Kidney (tissue), 14 donors: Measurements from ENCODE around the gene RND1. TPM values are rescaled to one million over a fixed set of nuclear protein-coding genes. Genes with fewer than 3 reads are reported as not detected.
"Not testable (repeated sequence)": the region's sequence is repeated elsewhere in the genome, so short reads cannot be mapped to it uniquely, and the experiment has no call there.

Experiments
- DNase-seq, 5 donors: peaks; one replicate each; pipeline ENCODE4 v3.0.0-alpha.2; 2013 to 2020
- FAIRE-seq: peaks from 2 replicates; lab custom pipeline; 2012; peaks lifted over from hg19 to GRCh38; lab: Jason Lieb, UNC
- H3K27ac ChIP-seq, 2 donors: one replicate each; pipeline ENCODE4 v1.7.0; 2013; ENCODE audit warnings: low read depth in 2 of 2, low read length in 2 of 2, inconsistent platforms in 1 of 2
- H3K27me3 ChIP-seq: one replicate; pipeline ENCODE4 v1.7.1; 2013; ENCODE audit warnings: low read length, inconsistent platforms; ENCODE audit not compliant: control insufficient read depth, insufficient read depth
- H3K36me3 ChIP-seq, 3 donors: one replicate each; pipeline versions ENCODE4 v1.7.0 to v1.7.1; 2013; ENCODE audit warnings: low read length in 3 of 3, control low read depth in 1 of 3, inconsistent platforms in 1 of 3; ENCODE audit not compliant: insufficient read depth in 3 of 3, control insufficient read depth in 2 of 3
- H3K4me1 ChIP-seq, 3 donors: one replicate each; pipeline versions ENCODE4 v1.7.0 to v1.7.1; 2013; ENCODE audit warnings: low read length in 3 of 3, inconsistent platforms in 1 of 3, low read depth in 1 of 3; ENCODE audit not compliant: control insufficient read depth in 2 of 3, insufficient read depth in 2 of 3
- H3K4me3 ChIP-seq, 3 donors: one replicate each; pipeline versions ENCODE4 v1.7.0 to v1.8.1; 2013; ENCODE audit warnings: low read length in 3 of 3, control low read depth in 1 of 3, inconsistent platforms in 1 of 3
- H3K9ac ChIP-seq, 3 donors: one replicate each; pipeline versions ENCODE4 v1.7.0 to v1.7.1; 2013; ENCODE audit warnings: low read length in 3 of 3, control low read depth in 1 of 3, inconsistent platforms in 1 of 3
- H3K9me3 ChIP-seq, 3 donors: one replicate each; pipeline versions ENCODE4 v1.7.0 to v1.7.1; 2013; ENCODE audit warnings: low read length in 3 of 3, control low read depth in 1 of 3, inconsistent platforms in 1 of 3; ENCODE audit not compliant: control insufficient read depth in 2 of 3, insufficient read depth in 1 of 3
- intact Hi-C: fragments of 100-400 bp; cut with DNase I; formaldehyde crosslinking; loops from one replicate; pipeline ENCODE4 v1.11.1; 2022
- polyA plus RNA-seq: library from polyadenylated mRNA; stranded (reverse); fragments of 350-450 nt; fragmentation: Illumina TruSeq; extraction: RNeasy Lipid Tissue Mini Kit (QIAGEN cat#74804); gene quantifications from one replicate; pipeline ENCODE4 v1.2.3, GENCODE V29; 2014; ENCODE audit warnings: low read depth, low replicate concordance; ENCODE audit not compliant: insufficient read depth
- total RNA-seq: library from RNA; stranded (reverse); fragmentation: NEBNext Ultra II Directional; extraction: Animal tissue kit (Norgen Biotek cat#: 25700); gene quantifications from one replicate; pipeline ENCODE4 v1.2.1, GENCODE V29; 2021
- TF ChIP-seq, protein P1 (sequence below): IDR thresholded peaks from 3 replicates; pipeline ENCODE4 v1.5.1; 2012; ENCODE audit warnings: mild to moderate bottlenecking, moderate library complexity, borderline replicate concordance; ENCODE audit not compliant: insufficient read depth; ENCODE audit errors: extremely low read depth
- donor health status: control.
- donor health status: control.
- donor health status: control.
- donor health status: control.
- donor health status: control.
- donor health status: DM: yes; HTN: yes; CAD: no.
- donor health status: Normal renal cell carcinoma (clear cell type).

Gene RND1
- total and polyA plus RNA-seq, 2 donors from 2014 or later = 1.0 to 2.2 TPM

DNA sequence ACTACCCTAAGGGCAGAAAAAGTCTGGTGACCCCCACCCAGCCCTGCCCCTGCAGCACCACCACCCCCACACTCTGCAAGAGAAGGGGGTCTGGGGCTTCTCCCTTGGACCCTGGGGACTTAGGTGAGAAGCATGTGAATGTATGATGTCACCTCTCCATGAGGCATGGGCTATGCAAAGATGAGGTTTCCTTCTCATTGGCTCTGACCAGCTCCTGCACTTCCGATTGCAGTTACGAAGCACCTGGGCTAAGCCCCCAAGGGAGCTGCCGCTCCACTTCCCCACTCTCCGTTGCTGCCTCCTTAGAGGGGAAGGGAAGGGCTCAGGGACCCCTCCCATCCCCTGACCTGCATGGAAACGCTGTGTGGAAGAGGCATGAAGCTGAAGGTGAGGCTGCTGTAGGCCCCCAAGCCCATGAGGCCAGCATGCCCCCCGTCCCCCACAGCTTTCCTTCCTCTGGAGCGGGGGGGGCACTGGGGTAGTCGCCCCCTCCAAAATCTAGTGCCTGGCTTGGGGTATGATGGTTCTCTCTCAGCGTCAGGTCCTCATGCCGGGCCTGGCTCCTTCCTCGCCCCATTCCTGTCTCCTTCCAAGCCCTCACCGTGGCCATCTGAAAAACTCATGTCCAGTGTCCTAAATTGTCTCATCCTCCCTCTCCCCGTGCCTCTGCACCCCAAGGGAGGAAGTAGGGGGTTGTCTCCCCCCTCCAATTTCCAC lies 8.2 kb downstream of the RND1 start:
- TF ChIP-seq, protein P1, sequence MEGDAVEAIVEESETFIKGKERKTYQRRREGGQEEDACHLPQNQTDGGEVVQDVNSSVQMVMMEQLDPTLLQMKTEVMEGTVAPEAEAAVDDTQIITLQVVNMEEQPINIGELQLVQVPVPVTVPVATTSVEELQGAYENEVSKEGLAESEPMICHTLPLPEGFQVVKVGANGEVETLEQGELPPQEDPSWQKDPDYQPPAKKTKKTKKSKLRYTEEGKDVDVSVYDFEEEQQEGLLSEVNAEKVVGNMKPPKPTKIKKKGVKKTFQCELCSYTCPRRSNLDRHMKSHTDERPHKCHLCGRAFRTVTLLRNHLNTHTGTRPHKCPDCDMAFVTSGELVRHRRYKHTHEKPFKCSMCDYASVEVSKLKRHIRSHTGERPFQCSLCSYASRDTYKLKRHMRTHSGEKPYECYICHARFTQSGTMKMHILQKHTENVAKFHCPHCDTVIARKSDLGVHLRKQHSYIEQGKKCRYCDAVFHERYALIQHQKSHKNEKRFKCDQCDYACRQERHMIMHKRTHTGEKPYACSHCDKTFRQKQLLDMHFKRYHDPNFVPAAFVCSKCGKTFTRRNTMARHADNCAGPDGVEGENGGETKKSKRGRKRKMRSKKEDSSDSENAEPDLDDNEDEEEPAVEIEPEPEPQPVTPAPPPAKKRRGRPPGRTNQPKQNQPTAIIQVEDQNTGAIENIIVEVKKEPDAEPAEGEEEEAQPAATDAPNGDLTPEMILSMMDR = no peak
- Histone ChIP-seq H3K9me3 (no peaks in the 10 kb centered on the region), H3K9ac (no peak overlapping the region), H3K27me3 (no peaks in the 10 kb centered on the region), H3K36me3 (no peaks in the 10 kb centered on the region), H3K27ac (no peak overlapping the region), H3K4me3 (no peak overlapping the region), H3K4me1 (peaks cover 0 to 7% (median 5%) of the 10 kb centered on the region in 3 donors)
- DNase-seq (no peak), FAIRE-seq (no peak)
- intact Hi-C loops = no loop called here

DNA sequence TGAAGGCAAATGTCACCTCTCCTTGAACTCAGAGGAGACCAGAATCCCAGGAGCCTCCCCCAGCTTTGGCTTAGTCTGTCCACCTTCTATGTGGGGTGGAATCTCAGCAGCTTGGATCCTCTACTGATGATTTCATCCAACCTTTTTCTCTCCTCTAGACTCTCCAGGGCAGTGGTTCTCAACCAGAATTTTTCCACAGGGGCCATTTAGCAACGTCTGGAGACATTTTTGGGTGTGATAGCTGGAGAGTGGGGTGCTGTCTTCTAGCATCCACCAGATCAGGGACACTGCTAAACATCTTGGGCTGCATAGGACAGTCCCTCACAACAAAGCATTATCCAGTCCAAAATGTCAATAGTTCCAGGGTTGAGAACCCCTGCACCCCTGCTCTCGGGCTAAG lies 9.3 kb downstream of the RND1 start:
- H3K9ac ChIP-seq = no peak overlapping the region
- no peaks in the 10 kb centered on the region for H3K9me3 ChIP-seq
- no peak overlapping the region for H3K27ac ChIP-seq
- TF ChIP-seq, protein P1 = no peak
- no peaks in the 10 kb centered on the region for H3K27me3 ChIP-seq
- peaks cover 0 to 7% (median 6%) of the 10 kb centered on the region in 3 donors for H3K4me1 ChIP-seq
- no peak overlapping the region for H3K4me3 ChIP-seq
- DNase-seq (no peak), FAIRE-seq (no peak)
- H3K36me3 ChIP-seq = no peaks in the 10 kb centered on the region
- intact Hi-C loops = no loop called here

DNA sequence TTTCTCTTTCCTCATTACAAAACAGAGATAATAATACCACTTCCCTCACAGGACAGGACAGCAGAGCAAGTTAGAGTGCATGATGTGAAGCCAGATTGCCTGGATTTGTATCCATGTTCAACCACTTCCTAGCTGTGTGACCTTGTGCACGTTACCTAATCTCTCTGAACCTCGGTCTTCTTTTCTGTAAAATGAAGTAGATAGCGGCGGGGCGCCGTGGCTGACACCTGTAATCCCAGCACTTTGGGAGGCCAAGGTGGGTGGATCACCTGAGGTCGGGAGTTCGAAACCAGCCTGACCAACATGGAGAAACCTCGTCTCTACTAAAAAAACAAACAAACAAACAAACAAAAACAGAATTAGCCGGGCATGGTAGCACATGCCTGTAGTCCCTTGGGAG lies 10.7 kb downstream of the RND1 start:
- H3K9ac ChIP-seq, intact Hi-C loops, DNase-seq, H3K36me3 ChIP-seq, H3K27me3 ChIP-seq, H3K4me3 ChIP-seq, H3K9me3 ChIP-seq, FAIRE-seq, H3K27ac ChIP-seq: not testable (repeated sequence)
- peaks cover 0 to 14% (median 14%) of the 10 kb centered on the region in 3 donors for H3K4me1 ChIP-seq

DNA sequence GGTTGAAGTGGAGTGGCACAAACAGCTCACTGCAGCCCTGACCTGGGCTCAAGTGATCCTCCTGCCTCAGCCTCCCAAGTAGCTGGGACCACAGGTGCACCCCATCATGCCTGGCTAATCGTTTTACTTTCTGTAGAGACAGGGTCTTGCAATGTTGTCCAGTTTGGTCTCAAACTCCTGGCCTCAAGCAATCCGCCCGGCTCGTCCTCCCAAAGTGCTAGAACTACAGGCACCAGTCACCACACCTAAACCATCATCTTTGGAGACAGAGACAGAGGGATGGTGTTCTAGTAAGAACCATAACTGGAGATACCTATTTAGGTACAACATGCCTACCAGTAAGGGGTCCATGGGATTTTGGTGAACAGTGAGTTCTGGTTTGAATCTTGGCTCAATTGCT lies 11.2 kb downstream of the RND1 start:
- intact Hi-C loops = no loop called here
- DNase-seq = no peak
- no peak for FAIRE-seq
- no peak overlapping the region for H3K4me3 ChIP-seq
- H3K27me3 ChIP-seq = no peaks in the 10 kb centered on the region
- TF ChIP-seq, protein P1 = no peak
- H3K4me1 ChIP-seq = peaks cover 0 to 14% (median 14%) of the 10 kb centered on the region in 3 donors
- no peak overlapping the region for H3K9ac ChIP-seq
- no peak overlapping the region for H3K27ac ChIP-seq
- H3K9me3 ChIP-seq = no peaks in the 10 kb centered on the region
- no peaks in the 10 kb centered on the region for H3K36me3 ChIP-seq
